Tibial nerve (tissue), 4 donors: ENCODE measurements around the gene NUP93. TPM values are rescaled to one million over a fixed set of nuclear protein-coding genes. Genes with fewer than 3 reads are reported as not detected.

ENCODE experiments used
- DNase-seq, 2 donors: peaks; one replicate each; pipeline ENCODE4 v3.0.0-alpha.2; 2019; ENCODE audit warnings: low spot score in 2 of 2
- H3K27ac ChIP-seq, 4 donors: fragments of 200-600 bp; sonication (generic) in 3 of 4; one replicate each; pipeline ENCODE4 v1.5.1; 2017 to 2019; ENCODE audit warnings: mild to moderate bottlenecking in 1 of 4
- H3K27me3 ChIP-seq, 2 donors: fragments of 200-600 bp; sonication (generic) in 1 of 2; one replicate each; pipeline versions ENCODE4 v1.5.1 to v1.6.0; 2017 to 2019
- H3K36me3 ChIP-seq, 3 donors: fragments of 200-600 bp; sonication (generic); one replicate each; pipeline ENCODE4 v1.5.1; 2018 to 2019
- H3K4me1 ChIP-seq, 4 donors: fragments of 200-600 bp; sonication (generic) in 3 of 4; one replicate each; pipeline ENCODE4 v1.5.1; 2017 to 2019
- H3K4me3 ChIP-seq, 4 donors: fragments of 200-600 bp; sonication (generic) in 3 of 4; one replicate each; pipeline ENCODE4 v1.5.1; 2017 to 2019; ENCODE audit warnings: mild to moderate bottlenecking in 1 of 4, moderate library complexity in 1 of 4
- H3K9me3 ChIP-seq, 4 donors: fragments of 200-600 bp; sonication (generic) in 3 of 4; one replicate each; pipeline ENCODE4 v1.5.1; 2017 to 2019
- CTCF ChIP-seq, 5 experiments: fragments of 200-600 bp in 3 of 5; fragments of 450-650 bp in 2 of 5; sonication (generic) in 3 of 5; IDR thresholded peaks; one replicate each; pipeline ENCODE4 v1.5.1; 2016 to 2019; ENCODE audit warnings: antibody characterized with exemption in 5 of 5, mild to moderate bottlenecking in 3 of 5, moderate library complexity in 2 of 5
- EP300 ChIP-seq, 2 donors: sonication (generic); formaldehyde crosslinking; IDR thresholded peaks; one replicate each; pipeline ENCODE4 v1.6.1; 2017; ENCODE audit warnings: antibody characterized with exemption in 2 of 2, mild to moderate bottlenecking in 1 of 2
- POLR2A ChIP-seq, 2 donors: fragments of 450-650 bp; IDR thresholded peaks; one replicate each; pipeline ENCODE4 v1.6.1; 2017; ENCODE audit warnings: antibody characterized with exemption in 2 of 2, mild to moderate bottlenecking in 2 of 2, moderate library complexity in 2 of 2
- WGBS, 2 donors: methylation state at CpG; one replicate each; pipeline ENCODE4 v1.1.5; 2018; 5-methylcytosine and 5-hydroxymethylcytosine counted together
- total RNA-seq, 4 donors: library from RNA; depleted of rRNA; stranded (reverse); fragments of >200 nt; gene quantifications; one replicate each; pipeline ENCODE4 v1.1.0, GENCODE V29; 2016

Gene NUP93
- total RNA-seq, 4 donors from 2014 or later = 27.6 to 65.7 (median 43.8) TPM

DNA sequence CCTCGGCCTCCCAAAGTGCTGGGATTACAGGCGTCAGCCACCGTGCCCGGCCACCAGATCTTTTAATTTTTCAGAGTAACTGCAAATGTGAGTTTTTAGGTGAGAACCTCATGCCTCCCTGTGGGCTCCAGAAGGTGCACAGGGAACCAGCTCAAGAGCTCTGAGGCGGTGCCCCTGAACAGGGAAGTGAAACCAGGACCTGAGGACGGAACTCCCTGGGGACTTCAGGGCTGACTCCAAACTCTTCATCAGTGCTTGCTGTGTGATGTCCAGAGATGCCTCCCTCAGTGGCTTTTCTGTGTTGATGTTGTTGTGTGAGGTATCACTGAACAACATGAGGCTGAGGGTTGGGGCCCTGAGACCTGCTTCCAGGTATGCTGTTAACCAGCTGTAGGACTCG lies 158.9 kb downstream of the NUP93 start:
- no peak for TF ChIP-seq CTCF (IDR thresholded peaks at IDR 0.05)
- TF ChIP-seq POLR2A (IDR thresholded peaks at IDR 0.05) = no peak
- TF ChIP-seq EP300 (IDR thresholded peaks at IDR 0.05) = no peak
- H3K9me3 ChIP-seq = no peaks in the 10 kb centered on the region
- WGBS, 2 donors = 81 to 90% methylated on average over 6 to 7 of the region's 7 CpGs
- no peak overlapping the region for H3K4me3 ChIP-seq
- DNase-seq = no peak
- no peaks in the 10 kb centered on the region for H3K27me3 ChIP-seq
- H3K36me3 ChIP-seq = no peaks in the 10 kb centered on the region
- H3K27ac ChIP-seq = no peak overlapping the region
- no peaks in the 10 kb centered on the region for H3K4me1 ChIP-seq

GRCh38 chr16:56889206-56889605 lies 159.3 kb downstream of the NUP93 start:
- H3K4me1 ChIP-seq = no peaks in the 10 kb centered on the region
- DNase-seq = no peak
- WGBS, 2 donors = 90 to 93% methylated on average over 5 of the region's 5 CpGs
- H3K27ac ChIP-seq = no peak overlapping the region
- TF ChIP-seq EP300 (IDR thresholded peaks at IDR 0.05) (no peak), POLR2A (IDR thresholded peaks at IDR 0.05) (no peak), CTCF (IDR thresholded peaks at IDR 0.05) (no peak)
- no peaks in the 10 kb centered on the region for H3K27me3 ChIP-seq
- no peaks in the 10 kb centered on the region for H3K9me3 ChIP-seq
- H3K4me3 ChIP-seq = no peak overlapping the region
- H3K36me3 ChIP-seq = no peaks in the 10 kb centered on the region

- TF ChIP-seq EP300 (IDR thresholded peaks at IDR 0.05) (no peak), POLR2A (IDR thresholded peaks at IDR 0.05) (no peak), CTCF (IDR thresholded peaks at IDR 0.05) (no peak)
- no peaks in the 10 kb centered on the region for H3K27me3 ChIP-seq
- H3K9me3 ChIP-seq = no peaks in the 10 kb centered on the region
- no peak overlapping the region for H3K27ac ChIP-seq
- WGBS, 2 donors = 66 to 71% methylated on average over 9 to 11 of the region's 11 CpGs
- no peak overlapping the region for H3K4me3 ChIP-seq
- no peaks in the 10 kb centered on the region for H3K36me3 ChIP-seq
- H3K4me1 ChIP-seq = no peaks in the 10 kb centered on the region
- no peak for DNase-seq
These were observed 161.8 kb downstream of the NUP93 start for GRCh38 chr16:56891685-56892084.

DNA sequence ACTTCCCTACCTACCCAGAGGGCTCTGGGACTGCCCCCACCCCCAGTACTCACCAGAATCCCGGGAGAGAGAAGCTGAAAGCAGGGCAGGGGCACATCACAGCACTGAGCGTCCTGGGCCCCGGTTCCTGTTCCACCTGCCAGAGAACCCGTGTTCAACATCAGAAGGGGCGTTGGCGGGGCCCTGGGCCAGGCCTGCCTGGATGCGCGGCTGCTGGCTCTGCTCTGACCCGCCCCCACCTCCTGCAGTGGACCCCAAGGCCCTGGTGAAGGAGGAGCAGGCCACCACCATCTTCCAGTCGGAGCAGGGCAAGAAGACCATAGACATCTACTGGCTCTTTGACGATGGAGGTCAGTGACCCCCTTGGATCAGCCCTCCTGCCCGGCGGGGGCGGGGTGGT lies 162.8 kb downstream of the NUP93 start:
- Histone ChIP-seq H3K4me3 (no peak overlapping the region), H3K27ac (no peak overlapping the region), H3K27me3 (no peaks in the 10 kb centered on the region), H3K36me3 (no peaks in the 10 kb centered on the region), H3K4me1 (no peaks in the 10 kb centered on the region), H3K9me3 (no peaks in the 10 kb centered on the region)
- WGBS, 2 donors = 84 to 86% methylated on average over 10 to 12 of the region's 14 CpGs
- no peak for DNase-seq
- TF ChIP-seq CTCF (IDR thresholded peaks at IDR 0.05) = no peak
- no peak for TF ChIP-seq EP300 (IDR thresholded peaks at IDR 0.05)
- no peak for TF ChIP-seq POLR2A (IDR thresholded peaks at IDR 0.05)

DNA sequence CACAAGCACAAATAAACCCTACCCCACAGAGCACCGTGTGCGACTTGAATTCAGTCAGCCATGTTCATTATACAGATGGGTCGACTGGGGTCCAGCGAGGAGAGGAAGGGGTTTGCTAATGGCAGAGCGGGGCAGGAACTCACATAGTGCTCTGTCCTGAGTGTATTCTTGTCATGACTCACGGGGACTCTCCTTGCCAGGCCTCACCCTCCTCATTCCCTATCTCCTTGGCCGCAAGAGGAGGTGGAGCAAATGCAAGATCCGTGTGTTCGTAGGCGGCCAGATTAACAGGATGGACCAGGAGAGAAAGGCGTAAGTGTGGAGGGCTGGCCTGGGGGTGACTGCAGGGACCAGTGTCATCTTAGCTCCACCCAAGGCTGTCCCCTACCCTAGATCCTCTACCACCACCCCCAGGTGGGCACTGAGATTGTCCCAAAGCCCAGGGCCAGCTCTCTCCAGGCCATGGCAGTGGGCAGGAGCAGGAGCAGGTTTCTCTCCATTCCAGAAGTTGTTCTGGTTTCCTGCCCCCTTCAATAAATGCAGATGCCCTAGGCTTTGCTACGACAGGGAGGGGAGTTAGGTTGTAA lies 164.5 kb downstream of the NUP93 start:
- H3K27me3 ChIP-seq = no peaks in the 10 kb centered on the region
- no peak for DNase-seq
- no peaks in the 10 kb centered on the region for H3K9me3 ChIP-seq
- H3K4me3 ChIP-seq = no peak overlapping the region
- H3K27ac ChIP-seq = no peak overlapping the region
- TF ChIP-seq EP300 (IDR thresholded peaks at IDR 0.05) (no peak), CTCF (IDR thresholded peaks at IDR 0.05) (no peak), POLR2A (IDR thresholded peaks at IDR 0.05) (no peak)
- H3K36me3 ChIP-seq = no peaks in the 10 kb centered on the region
- WGBS, 2 donors = 89 to 93% methylated on average over 12 of the region's 12 CpGs
- H3K4me1 ChIP-seq = no peaks in the 10 kb centered on the region
